Heart right ventricle (tissue), 16 donors: ENCODE measurements around the gene INS. TPM values are rescaled to one million over a fixed set of nuclear protein-coding genes. Genes with fewer than 3 reads are reported as not detected.

Source experiments
- ATAC-seq, 8 donors: fragments of 200-7000 bp; cut with Tn5 transposase; one replicate each; pipeline ENCODE4 v1.9.1; 2020; ENCODE audit warnings: mild to moderate bottlenecking in 8 of 8, moderate library complexity in 8 of 8, moderate number of reproducible peaks in 1 of 8
- DNase-seq, 2 donors: peaks; one replicate each; pipeline ENCODE4 v3.0.0-alpha.2; 2020
- H3K27ac ChIP-seq, 10 donors: fragments of 200-600 bp; sonication (generic) in 2 of 10; one replicate each; pipeline versions ENCODE4 v1.5.0 to v1.8.0; 2020 to 2022; ENCODE audit warnings: mild to moderate bottlenecking in 3 of 10
- H3K27me3 ChIP-seq, 7 donors: fragments of 200-600 bp; one replicate each; pipeline ENCODE4 v1.8.0; 2021 to 2022; ENCODE audit warnings: mild to moderate bottlenecking in 2 of 7
- H3K36me3 ChIP-seq, 9 donors: fragments of 200-600 bp; sonication (generic) in 1 of 9; one replicate each; pipeline versions ENCODE4 v1.5.0 to v1.8.0; 2020 to 2022; ENCODE audit warnings: mild to moderate bottlenecking in 2 of 9
- H3K4me1 ChIP-seq, 9 donors: fragments of 200-600 bp; sonication (generic) in 1 of 9; one replicate each; pipeline versions ENCODE4 v1.5.0 to v1.8.0; 2020 to 2022; ENCODE audit warnings: mild to moderate bottlenecking in 4 of 9
- H3K4me3 ChIP-seq, 10 donors: fragments of 200-600 bp; sonication (generic) in 2 of 10; one replicate each; pipeline versions ENCODE4 v1.5.0 to v1.8.0; 2020 to 2022; ENCODE audit warnings: mild to moderate bottlenecking in 7 of 10, moderate library complexity in 2 of 10
- H3K9me3 ChIP-seq, 11 donors: fragments of 200-600 bp in 10 of 11; sonication (generic) in 2 of 11; one replicate each; pipeline versions ENCODE4 v1.5.0 to v1.8.0; 2013 to 2022; ENCODE audit warnings: mild to moderate bottlenecking in 2 of 11, control low read depth in 1 of 11, moderate library complexity in 1 of 11
- CTCF ChIP-seq, 9 donors: fragments of 200-600 bp; sonication (generic) in 2 of 9; IDR thresholded peaks; one replicate each; pipeline versions ENCODE4 v1.5.0 to v1.8.0; 2021 to 2022; ENCODE audit warnings: antibody characterized with exemption in 9 of 9, mild to moderate bottlenecking in 5 of 9, moderate library complexity in 1 of 9
- WGBS, 2 donors: extraction: QIAGEN DNeasy Blood & Tissue Kit; methylation state at CpG; one replicate each; pipeline ENCODE4 v1.1.7; 2013; ENCODE audit warnings: inconsistent platforms in 1 of 2; 5-methylcytosine and 5-hydroxymethylcytosine counted together
- intact Hi-C, 10 donors: fragments of 100-400 bp; cut with DNase I; formaldehyde crosslinking; loops; one replicate each; pipeline versions ENCODE4 v1.11.1 to v1.14.2; 2022
- long read RNA-seq, 3 donors: library from polyadenylated mRNA; unstranded; transcript quantifications; one replicate each; pipeline ENCODE4 v2.0.0, GENCODE V29; 2020 to 2021
- polyA plus RNA-seq, 2 donors: library from polyadenylated mRNA; stranded (reverse); fragments of 200-250 nt; gene quantifications; one replicate each; pipeline ENCODE4 v1.2.3, GENCODE V29; 2013
- total RNA-seq, 10 donors: library from RNA; stranded (reverse); fragmentation: NEBNext Ultra II Directional in 3 of 10; extraction: Animal tissue kit (Norgen Biotek cat#: 25700) in 3 of 10; gene quantifications; one replicate each; pipeline versions ENCODE4 v1.2.1 to v1.2.4, GENCODE V29; 2021 to 2023
- donor health status: Arrhythmogenic right ventricular cardiomyopathy.
- donor health status: ischemic (EF 13 %, LVEDD 7.1; RV severe dilation, severe dysfunction).
- donor health status: healthy with polysubstance abuse.
- donor health status: DM: no; HTN: yes; CAD: no.
- donor health status: DM: no; HTN: no; CAD: no.
- donor health status: ischemic (EF 25% LVEDD 6.9; RV normal size, moderate dysfunction).
- donor health status: ischemic (EF 25% LVEDD 5.7; RV mildly dilated, moderate dysfunction).
- donor health status: healthy.
- donor health status: DM: yes; HTN: yes; CAD: no.
- donor health status: Ischemic cardiomyopathy.
- donor health status: ischemic (EF 35%, LVEDD 5.7; RV mildly dilated, moderate dysfunction).
- donor health status: nonischemic (EF 11% LVEDD 7.7; RV severe dilation, severe dysfunction).
- donor health status: DM: yes; HTN: yes; CAD: no.
- donor health status: PGD.
- donor health status: ischemic (EF 29% LVEDD 5.4; RV normal size, mild dysfunction).
- donor health status: nonischemic (EF 23%, LVEDD 6.1; RV moderate dilation, normal function).

INS gene
- total RNA-seq (1 to 10 TPM in 1 of 10 donors, under 1 TPM in 1, not detected in 8; 0.76 to 1.0 TPM), polyA plus RNA-seq (1 to 10 TPM in 1 of 2 donors, not detected in 1; 3.3 TPM)
- long read RNA-seq, donor 1, result 0 reads
- long read RNA-seq, donor 2, result 0 reads
- long read RNA-seq, donor 3, result 0 reads

- peaks cover 0 to 15% (median 1%) of the 10 kb centered on the region in 9 donors for H3K4me1 ChIP-seq
- H3K27me3 ChIP-seq, result peaks cover 0 to 52% (median 28%) of the 10 kb centered on the region in 7 donors
- ATAC-seq (no peak), DNase-seq (no peak)
- no peaks in the 10 kb centered on the region for H3K9me3 ChIP-seq
- 92 to 95% methylated on average over 13 of the region's 13 CpGs for WGBS, 2 donors
- H3K36me3 ChIP-seq, result no peaks in the 10 kb centered on the region
- no peak for TF ChIP-seq CTCF (IDR thresholded peaks at IDR 0.05)
- intact Hi-C loops, result loop anchor here in 1 of 10 donors (10.0 kb wide), 1 partner anchor 56 kb away; no protein-coding TSS in a partner anchor
- H3K27ac ChIP-seq, result no peak within 1 kb of the TSS
- H3K4me3 ChIP-seq, result no peak within 1 kb of the TSS
Observed at GRCh38 chr11:2160736-2161259, at the start of gene INS. TSS of gene INS (minus strand) at chr11:2161209. CDS start at chr11:2160971, 238 bp downstream.

- Histone ChIP-seq H3K27me3 (peaks cover 0 to 23% (median 6%) of the 10 kb centered on the region in 7 donors), H3K27ac (no peak overlapping the region), H3K36me3 (no peaks in the 10 kb centered on the region), H3K4me1 (peaks cover 0 to 4% (median 0%) of the 10 kb centered on the region in 9 donors), H3K9me3 (no peaks in the 10 kb centered on the region), H3K4me3 (no peak overlapping the region)
- ATAC-seq (no peak), DNase-seq (peak; percentile 2 to 6)
- no peak for TF ChIP-seq CTCF (IDR thresholded peaks at IDR 0.05)
- 83 to 89% methylated on average over 16 of the region's 16 CpGs for WGBS, 2 donors
- intact Hi-C loops, result no loop called here
Observed at GRCh38 chr11:2210366-2211112, 49.5 kb upstream of the INS start.

GRCh38 chr11:2209900-2210321 is 48.9 kb upstream of the INS start:
- H3K27me3 ChIP-seq, result peaks cover 0 to 19% (median 3%) of the 10 kb centered on the region in 7 donors
- H3K9me3 ChIP-seq, result no peaks in the 10 kb centered on the region
- DNase-seq, result peak in 1 of 2 donors; percentile 2
- no peak overlapping the region for H3K4me3 ChIP-seq
- H3K27ac ChIP-seq, result no peak overlapping the region
- WGBS, 2 donors, result 79 to 86% methylated on average over 12 of the region's 12 CpGs
- H3K4me1 ChIP-seq, result peaks cover 0 to 4% (median 0%) of the 10 kb centered on the region in 9 donors
- no peak for ATAC-seq
- TF ChIP-seq CTCF (IDR thresholded peaks at IDR 0.05), result no peak
- intact Hi-C loops, result loop anchor here in 3 of 10 donors (10.0 kb wide), 2 partner anchors 315 to 685 kb away; no protein-coding TSS in a partner anchor
- H3K36me3 ChIP-seq, result no peaks in the 10 kb centered on the region

DNA sequence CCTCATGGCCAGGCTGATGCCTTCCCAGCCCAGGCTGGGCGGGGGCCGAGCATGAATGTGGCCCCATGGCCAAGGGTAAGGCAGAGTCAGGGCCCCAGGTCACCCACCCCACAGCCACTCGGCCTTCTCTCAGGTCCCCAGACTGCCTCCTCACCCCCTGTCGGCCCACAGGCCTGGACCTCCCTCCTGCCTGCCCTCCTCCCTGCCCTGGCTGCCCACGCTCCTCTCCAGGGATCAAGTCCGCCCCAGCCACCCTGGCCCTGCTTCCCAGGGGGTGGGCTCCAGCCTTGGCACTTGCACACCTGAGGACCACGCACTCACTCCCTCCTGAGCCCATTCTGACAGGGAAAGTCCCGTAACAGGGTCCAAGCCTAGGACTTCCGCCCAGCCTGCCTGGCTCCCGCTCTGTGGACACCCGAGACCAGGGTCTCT is 48.4 kb upstream of the INS start:
- ATAC-seq (peak in 1 of 8 donors; percentile 5), DNase-seq (peak in 1 of 2 donors; percentile 2)
- 85 to 88% methylated on average over 11 of the region's 11 CpGs for WGBS, 2 donors
- Histone ChIP-seq H3K36me3 (no peaks in the 10 kb centered on the region), H3K9me3 (no peaks in the 10 kb centered on the region), H3K4me1 (peaks cover 0 to 4% (median 0%) of the 10 kb centered on the region in 9 donors), H3K4me3 (no peak overlapping the region), H3K27ac (no peak overlapping the region), H3K27me3 (peaks cover 0 to 15% (median 3%) of the 10 kb centered on the region in 7 donors)
- no peak for TF ChIP-seq CTCF (IDR thresholded peaks at IDR 0.05)
- intact Hi-C loops, result loop anchor here in 3 of 10 donors (10.0 kb wide), 2 partner anchors 315 to 685 kb away; no protein-coding TSS in a partner anchor
